GM19239 (cell line): ENCODE measurements around the gene CCDC86.

Experiments used
- DNase-seq: peaks from one replicate; pipeline ENCODE4 v3.0.0; 2011; ENCODE audit warnings: low spot score; ENCODE audit not compliant: insufficient read length
- FAIRE-seq: peaks from 2 replicates; lab custom pipeline; 2011; peaks lifted over from hg19 to GRCh38; lab: Jason Lieb, UNC

Gene CCDC86

DNA sequence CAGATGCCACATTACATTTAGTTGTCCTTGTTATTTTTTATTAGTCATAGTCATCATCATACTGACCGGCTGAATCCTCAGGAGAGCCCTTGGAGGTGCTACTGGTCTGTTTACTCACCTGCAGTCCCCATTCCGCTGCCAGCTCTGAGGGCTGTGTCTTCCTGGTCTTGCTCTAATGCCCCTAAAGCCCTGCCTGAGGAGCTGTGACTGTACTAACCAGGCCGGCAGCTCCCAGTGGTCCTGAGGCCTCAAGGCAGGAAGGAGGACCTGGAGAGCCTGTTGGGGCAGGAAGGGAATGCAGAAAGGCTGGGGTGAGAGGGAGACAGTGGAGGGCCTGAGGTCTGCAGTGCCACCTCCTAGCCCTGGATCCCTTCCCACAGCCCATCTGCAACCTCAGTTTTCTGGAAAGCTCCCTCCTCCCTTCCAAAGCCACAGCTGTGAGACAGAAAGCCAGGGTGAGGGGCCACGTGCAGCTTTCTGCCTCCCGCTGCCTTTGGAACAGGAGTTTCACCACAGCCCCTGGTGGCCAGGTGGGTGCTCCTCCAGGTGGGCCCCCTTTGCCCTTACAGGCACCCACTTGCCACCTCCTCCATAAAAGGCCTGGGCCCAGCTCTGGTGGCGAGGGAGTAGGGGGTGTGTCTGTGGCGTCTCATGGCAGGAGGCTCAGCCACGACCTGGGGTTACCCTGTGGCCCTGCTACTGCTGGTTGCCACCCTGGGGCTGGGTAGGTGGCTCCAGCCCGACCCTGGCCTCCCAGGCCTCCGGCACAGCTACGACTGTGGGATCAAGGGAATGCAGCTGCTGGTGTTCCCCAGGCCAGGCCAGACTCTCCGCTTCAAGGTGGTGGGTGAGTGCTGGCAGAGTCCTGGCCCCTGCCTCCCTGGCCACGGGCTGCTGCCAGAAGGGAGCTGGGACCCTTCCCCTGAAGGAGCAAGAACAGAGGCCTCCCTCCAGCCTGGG lies 25.3 kb downstream of the CCDC86 start, which contains the start of gene ZP1:
ZP1 (plus strand) TSS at position 632 of the 960 bp plus-strand sequence; CDS start at position 652, 20 bp downstream.
- FAIRE-seq: no peak
- no peak for DNase-seq

DNA sequence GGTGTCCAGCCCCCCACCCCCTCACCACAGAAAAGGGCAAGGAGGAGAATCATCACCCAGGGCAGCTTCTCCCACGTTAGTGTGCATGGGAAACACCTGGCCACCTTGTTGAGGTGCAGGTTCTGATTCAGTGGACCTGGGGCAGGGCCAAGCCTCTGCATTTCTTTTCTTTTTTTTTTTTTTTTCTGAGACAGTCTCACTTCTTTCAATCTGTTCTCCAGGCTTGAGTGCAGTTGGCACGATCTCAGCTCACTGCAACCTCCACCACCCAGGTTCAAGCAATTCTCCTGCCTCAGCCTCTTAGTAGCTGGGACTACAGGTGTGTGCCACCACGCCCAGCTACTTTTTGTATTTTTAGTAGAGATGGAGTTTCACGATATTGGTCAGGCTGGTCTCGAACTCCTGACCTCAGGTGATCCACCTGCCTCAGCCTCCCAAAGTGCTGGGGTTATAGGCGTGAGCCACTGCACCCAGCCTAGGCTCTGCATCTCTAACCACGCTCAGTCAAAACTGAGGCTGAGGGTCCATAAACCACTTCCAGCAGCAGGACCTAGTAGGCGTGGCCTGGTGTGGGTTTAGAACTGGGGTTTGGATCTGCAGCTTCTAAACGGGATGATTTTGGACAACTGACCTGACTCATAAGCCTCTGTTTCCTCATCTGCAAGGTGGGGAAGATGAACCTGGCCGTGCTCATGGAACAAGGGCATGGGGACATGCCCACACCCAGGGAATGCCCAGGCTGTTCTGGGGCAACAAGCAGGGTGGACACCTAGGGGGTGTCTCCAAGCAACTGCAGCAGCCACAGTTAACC lies 26.2 kb downstream of the CCDC86 start:
- no peak for DNase-seq
- FAIRE-seq: no peak

DNA sequence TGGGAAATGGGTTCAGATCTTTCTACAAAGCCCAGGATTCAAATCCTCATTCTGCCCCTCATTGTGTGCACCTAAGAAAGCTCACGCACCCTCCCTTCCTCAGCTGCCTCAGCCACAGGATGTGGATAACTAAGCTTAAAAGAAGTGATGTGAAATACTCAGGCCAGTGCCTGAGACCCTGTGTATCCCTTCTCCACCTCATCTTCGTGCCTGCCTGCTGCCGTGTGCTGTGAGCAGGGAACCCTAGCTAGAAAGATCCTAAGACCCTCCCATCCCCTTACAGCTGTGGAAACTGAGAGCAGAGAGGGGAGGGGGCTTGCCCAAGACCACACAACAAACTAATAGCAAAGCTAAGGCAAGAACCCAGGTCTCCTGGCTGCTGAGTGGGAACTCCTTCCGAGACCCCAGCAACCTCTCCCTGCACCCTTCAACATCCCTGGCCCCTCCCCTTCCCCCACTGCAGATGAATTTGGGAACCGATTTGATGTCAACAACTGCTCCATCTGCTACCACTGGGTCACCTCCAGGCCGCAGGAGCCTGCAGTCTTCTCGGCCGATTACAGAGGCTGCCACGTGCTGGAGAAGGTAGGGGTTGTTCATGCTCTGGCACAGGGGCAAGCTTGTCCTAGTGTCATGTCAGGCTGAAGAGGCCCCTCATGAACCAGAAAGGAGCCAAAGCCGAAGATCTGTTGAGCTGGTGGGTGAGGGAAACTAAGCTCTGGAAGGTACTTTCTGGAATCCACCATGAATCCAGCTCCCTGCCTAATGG lies 27.0 kb downstream of the CCDC86 start:
- no peak for FAIRE-seq
- no peak for DNase-seq

DNA sequence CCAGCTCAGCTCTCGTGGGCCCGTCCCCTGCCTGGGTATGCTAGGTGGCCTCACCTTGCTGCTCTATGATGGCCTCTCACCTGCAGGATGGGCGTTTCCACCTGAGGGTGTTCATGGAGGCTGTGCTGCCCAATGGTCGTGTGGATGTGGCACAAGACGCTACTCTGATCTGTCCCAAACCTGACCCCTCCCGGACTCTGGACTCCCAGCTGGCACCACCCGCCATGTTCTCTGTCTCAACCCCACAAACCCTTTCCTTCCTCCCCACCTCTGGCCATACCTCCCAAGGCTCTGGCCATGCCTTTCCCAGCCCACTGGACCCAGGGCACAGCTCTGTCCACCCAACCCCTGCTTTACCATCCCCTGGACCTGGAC lies 27.5 kb downstream of the CCDC86 start:
- DNase-seq (no peak), FAIRE-seq (no peak)

DNA sequence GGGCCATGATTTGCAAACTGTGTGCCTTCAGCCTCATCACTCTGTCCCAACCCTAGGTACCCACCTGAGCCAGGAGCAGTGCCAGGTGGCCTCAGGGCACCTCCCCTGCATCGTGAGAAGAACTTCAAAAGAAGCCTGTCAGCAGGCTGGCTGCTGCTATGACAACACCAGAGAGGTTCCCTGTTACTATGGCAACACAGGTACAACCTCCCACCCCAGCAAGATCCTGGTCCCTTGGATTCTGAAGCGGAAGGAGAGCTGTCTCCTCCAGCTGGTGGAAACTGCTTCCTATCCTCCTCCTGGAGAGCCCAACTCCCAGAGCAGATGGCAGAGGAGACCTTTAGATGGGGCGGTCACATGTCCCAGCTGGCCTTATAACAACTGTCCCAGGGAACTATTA lies 28.4 kb downstream of the CCDC86 start:
- FAIRE-seq (no peak), DNase-seq (no peak)

DNA sequence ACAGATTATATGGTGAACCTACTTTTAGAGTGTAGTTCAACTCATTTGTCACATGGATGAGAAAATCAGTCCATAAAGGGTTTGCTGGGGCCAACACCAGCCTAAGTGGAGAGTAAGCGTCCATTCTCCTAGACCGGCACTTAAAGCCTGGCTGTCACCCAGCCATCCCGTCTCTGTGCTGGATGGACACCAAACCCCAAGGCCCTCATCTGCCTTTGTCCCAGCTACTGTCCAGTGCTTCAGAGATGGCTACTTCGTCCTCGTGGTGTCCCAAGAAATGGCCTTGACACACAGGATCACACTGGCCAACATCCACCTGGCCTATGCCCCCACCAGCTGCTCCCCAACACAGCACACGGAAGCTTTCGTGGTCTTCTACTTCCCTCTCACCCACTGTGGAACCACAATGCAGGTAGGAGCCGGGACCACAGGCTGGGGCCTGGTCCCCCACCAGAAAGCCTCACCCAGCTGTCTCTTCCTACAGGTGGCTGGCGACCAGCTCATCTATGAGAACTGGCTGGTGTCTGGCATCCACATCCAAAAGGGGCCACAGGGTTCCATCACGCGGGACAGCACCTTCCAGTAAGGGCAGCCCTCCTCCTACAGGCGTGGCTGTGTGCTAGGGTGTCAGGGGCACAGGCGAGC lies 28.9 kb downstream of the CCDC86 start:
- FAIRE-seq (no peak), DNase-seq (no peak)

DNA sequence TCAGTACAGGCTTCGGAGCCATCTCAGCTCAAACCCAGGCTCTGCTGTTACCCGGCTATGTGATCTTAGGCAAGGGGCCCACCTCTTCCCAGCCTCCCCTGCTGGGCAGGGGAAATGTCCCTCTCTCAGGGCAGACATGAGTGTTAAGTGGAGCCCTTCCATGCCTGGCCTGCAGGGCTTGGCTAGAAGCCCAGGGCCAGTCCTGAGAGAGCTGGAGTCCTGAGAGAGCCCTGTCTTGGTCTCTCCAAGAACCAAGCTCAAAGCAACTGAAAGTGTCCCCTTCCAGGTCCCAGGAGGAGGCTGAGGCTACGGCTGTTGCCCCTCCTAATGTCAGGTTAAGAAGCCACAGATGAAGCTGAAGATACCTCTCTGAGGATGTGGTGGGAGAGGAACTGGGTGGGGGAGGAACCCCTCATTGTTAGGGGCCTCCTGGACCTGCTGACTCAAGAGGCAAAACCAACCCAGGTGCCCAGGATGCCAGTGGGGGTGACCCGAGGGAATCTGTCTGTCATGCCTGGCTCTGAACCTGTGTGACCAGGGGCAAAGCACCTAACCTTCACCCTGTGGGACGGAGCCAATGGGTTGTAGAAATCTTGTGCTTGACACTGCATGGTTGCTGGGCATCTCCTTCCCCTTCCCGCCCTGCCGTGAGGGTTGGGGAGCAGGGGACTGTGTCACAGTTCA lies 29.6 kb downstream of the CCDC86 start:
- FAIRE-seq: no peak

DNA sequence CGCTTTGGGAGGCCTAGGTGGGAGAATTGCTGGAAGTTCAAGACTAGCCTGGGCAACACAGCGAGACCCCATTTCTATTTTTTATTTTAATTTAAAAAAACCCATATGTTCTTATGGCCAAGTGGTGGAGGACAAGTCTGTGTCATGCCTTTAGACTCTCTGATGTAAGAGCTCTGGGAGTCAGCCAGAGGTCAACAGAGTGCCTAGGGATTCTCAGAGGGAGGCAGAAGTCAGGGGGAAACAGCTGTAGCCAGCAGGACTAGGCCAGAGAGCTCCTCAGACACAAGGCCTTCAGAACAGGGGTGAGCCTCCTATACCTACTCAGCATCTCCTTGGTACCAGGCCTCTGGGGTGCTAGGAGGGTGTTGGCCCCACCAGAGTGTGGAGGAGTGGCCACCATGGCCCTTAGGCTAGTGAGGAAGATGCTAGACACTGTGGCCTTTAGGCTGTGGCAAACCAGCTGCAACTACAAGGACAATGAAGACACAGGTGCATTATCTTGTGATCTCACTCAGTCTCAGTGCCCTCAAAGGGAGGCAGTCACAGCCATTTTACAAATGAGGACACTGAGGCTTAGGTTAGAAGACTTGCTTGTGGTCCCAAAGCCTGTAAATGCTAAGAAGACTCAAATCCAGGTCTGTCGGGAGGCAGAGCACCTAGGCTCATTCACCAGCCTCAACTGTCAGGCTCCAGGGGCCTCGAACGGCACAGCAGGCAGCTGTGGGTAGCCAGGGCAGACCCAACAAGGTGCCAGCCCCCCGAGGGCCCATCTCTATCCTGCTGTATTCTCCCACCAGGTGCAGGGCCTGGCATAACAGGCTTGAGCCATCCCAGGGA lies 30.4 kb downstream of the CCDC86 start:
- DNase-seq: no peak
- FAIRE-seq: no peak

More for the DNA sequence above, 29.6 kb downstream of the CCDC86 start:
- no peak for DNase-seq

DNA sequence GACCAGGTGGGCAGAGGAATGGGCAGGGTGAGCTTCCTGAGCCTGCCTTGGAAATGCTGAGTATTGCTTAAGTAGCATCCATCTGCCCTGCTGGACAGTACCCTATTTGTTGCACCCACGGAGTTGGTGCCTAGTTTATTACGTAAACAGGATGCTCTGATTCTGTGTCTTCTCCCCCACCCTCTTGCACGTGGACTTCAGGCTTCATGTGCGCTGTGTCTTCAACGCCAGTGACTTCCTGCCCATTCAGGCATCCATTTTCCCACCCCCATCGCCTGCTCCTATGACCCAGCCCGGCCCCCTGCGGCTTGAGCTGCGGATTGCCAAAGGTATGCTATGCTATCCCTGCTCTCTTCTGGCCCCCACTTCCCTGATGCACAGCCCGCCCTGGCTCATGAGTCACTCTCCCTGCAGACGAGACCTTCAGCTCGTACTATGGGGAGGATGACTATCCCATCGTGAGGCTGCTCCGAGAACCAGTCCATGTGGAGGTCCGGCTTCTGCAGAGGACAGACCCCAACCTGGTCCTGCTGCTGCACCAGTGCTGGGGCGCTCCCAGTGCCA lies 31.1 kb downstream of the CCDC86 start:
- no peak for FAIRE-seq
- no peak for DNase-seq

DNA sequence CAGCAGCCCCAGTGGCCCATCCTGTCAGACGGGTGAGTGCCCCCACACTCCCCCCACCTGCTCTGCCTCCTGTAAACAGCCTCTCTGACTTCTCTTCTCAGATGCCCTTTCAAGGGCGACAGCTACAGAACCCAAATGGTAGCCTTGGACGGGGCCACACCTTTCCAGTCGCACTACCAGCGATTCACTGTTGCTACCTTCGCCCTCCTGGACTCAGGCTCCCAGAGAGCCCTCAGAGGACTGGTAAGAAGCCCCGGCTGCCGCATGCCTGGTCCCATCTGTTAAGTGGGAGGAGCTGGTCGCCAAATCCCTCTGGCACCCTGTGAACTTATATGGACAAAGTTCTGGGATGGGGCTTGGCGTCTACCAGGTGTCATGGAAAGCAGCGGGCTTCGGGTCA lies 31.6 kb downstream of the CCDC86 start:
- DNase-seq (no peak), FAIRE-seq (no peak)

DNA sequence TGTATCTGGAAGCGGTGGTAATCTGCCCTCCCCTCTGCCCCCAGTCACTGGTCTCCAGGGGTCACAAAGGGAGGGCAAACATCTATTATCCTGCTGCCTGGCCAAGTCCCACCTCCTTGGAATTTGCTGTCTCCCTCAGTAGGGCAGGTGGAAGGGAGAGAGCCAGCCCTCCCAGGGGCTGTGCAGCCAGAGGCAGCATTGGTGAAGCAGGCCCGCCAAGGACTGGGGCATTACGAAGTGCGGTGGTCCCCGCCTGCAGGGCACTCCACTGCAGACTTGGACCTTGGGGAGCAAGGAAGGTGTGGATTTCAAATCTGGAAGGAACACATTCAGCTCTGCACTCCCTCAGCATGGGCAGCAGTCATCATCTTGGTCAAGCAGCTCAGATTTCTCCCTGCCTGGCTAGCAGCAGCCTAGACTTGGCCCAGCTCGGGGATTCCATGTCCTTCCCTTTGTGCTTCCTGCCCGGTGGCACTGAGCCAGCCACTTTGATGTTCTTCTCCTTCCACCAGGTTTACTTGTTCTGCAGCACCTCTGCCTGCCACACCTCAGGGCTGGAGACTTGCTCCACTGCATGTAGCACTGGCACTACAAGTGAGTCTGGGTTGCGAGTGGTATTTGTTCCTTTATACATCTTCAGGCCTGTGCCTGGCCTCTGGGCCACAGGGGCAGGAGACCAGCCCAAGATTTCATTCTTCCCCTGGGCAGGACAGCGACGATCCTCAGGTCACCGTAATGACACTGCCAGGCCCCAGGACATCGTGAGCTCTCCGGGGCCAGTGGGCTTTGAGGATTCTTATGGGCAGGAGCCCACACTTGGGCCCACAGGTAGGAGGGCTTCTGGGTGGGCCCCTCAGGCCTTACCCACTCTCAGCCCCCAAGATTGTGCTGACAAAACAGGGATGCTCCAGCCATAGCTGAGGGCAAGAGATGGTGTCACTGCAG lies 32.8 kb downstream of the CCDC86 start:
- DNase-seq: no peak
- FAIRE-seq: no peak

DNA sequence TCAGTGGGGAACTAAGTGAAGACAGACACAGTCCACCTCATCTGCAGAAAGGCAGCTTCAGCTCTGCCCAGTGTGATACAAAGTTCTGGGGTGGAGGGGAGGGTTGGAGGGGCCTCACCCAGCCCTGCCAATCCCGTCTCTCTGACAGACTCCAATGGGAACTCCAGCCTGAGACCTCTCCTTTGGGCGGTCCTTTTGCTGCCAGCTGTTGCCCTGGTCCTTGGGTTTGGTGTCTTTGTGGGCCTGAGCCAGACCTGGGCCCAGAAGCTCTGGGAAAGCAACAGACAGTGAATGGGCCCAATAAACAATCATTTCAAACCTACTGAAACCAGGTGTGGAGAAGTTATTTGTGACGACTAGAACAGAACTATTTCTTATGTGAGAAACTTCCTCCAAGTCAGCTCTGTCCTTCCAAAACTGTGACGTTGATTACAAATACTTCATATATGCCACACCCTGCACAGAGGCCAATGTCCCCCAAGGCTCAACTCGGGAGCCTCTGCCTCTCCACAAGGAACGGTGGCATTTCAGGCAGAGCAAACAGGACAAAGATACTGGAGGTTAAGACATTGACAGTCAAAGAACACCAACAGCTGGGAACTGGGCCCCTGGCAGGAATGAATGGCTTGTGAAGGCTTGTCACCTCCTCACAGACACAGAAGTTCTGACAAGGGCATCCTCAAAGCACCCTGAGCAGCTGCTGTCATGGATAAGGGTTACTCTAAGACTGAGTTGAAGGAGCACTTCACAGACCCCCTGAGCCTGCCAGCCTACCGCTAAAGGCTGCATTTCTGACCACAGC lies 33.7 kb downstream of the CCDC86 start:
- FAIRE-seq (no peak), DNase-seq (no peak)

DNA sequence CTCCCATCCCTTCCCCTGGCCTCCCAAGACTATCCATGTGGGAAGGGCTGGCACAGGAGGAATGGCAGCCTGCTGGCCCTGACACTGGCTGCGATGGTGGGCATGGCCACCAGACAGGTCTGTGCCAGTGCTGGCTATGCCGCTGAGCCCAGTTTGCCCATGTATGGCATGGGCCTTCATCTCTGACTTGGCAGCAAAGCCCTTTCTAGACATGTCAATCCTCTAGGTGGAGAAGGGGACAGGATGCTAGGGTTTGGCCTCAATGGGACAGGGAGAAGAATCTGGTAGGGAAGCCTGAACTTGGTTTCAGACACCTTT lies 34.2 kb downstream of the CCDC86 start:
- FAIRE-seq (no peak), DNase-seq (no peak)

DNA sequence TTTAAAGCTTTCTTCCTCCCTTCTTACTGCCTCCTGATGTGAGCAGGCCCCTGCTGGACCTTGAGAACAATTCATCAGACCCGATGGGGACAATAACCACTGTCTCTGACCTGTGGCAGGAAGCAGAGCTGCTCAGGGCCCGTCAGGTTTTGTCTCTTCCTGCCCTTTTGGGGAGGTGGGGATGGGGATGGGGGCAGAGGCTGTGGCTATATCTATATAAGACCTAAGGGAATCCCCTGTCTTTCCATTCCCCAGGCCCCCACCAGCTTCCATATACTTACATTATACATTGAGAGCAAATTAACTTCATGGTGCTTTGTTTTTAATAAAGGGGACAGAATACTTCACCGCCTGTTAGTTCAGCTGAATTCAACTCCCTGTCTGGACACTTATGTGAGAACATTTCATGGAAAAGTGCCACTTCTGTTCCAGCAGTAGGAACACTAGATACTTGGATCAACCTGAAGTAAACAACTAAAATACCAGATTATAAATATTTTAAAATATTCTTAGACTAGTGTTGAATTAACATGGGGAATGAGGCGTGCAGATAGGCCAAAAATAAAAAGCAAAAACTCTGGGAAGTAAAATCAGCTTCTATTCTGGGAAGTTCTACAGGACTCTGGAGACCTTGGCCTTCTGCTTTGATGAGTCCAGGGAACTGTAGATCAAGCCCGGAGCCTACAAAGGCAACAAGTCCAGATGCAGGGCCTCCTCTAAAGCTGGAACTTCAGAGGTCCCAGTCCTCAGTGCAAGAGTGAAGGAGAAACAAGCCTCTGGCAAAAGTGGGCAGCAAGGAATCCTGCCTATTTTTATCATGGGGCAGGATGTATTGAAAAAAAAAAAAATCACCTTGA lies 36.6 kb downstream of the CCDC86 start:
- no peak for FAIRE-seq

DNA sequence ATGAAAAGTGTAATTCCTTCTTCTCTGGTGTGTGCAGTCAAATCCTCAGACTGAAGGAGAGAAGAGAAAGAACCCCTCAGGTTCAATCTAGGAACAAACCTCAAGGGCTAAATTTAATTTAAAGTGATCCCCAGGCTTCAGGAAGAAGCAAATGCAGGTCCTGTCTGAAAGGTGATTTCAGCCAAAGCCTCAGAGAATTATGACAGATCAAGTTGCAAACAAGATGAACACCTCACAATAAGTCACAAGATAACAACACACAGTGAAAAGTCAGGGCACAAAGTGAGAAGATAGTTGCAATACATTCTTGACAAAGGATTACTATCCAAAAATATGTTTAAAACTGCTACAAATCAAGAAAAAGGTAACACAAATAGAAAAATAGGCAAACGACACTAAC lies 37.2 kb downstream of the CCDC86 start:
- DNase-seq (no peak), FAIRE-seq (no peak)

More for the DNA sequence above, 36.6 kb downstream of the CCDC86 start:
- no peak for DNase-seq
